GM19397 (cell line): ENCODE measurements around the gene PRDM16.

Experiments used
- ATAC-seq: cut with Tn5 transposase; IDR thresholded peaks from one replicate; pipeline ENCODE4 v1.9.1; 2021; ENCODE audit warnings: mild to moderate bottlenecking, moderate library complexity; ENCODE audit not compliant: unreplicated experiment

PRDM16 gene

GRCh38 chr1:3417934-3418333, 348.9 kb downstream of the PRDM16 start:
- ATAC-seq: no peak

DNA sequence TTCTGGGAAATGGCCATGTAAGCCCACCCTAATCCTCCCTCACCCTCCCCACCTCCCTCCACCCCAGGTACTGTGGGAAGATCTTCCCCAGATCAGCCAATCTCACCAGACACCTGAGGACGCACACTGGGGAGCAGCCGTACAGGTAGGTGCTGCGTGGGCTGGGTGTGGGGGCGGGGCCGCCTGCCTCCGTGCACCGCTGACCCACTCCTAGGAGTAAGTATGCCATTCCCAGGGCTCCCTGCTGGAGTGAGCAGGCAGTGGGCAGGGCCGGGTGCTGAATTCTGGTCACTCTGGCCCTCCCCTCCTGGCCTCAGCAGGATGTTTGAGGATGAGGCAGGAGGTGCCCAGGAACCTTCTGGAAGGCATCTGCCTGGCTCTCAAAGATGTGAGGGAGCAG, 349.6 kb downstream of the PRDM16 start:
- no peak for ATAC-seq

- no peak for ATAC-seq
These were observed 350.6 kb downstream of the PRDM16 start for GRCh38 chr1:3419415-3420204.

DNA sequence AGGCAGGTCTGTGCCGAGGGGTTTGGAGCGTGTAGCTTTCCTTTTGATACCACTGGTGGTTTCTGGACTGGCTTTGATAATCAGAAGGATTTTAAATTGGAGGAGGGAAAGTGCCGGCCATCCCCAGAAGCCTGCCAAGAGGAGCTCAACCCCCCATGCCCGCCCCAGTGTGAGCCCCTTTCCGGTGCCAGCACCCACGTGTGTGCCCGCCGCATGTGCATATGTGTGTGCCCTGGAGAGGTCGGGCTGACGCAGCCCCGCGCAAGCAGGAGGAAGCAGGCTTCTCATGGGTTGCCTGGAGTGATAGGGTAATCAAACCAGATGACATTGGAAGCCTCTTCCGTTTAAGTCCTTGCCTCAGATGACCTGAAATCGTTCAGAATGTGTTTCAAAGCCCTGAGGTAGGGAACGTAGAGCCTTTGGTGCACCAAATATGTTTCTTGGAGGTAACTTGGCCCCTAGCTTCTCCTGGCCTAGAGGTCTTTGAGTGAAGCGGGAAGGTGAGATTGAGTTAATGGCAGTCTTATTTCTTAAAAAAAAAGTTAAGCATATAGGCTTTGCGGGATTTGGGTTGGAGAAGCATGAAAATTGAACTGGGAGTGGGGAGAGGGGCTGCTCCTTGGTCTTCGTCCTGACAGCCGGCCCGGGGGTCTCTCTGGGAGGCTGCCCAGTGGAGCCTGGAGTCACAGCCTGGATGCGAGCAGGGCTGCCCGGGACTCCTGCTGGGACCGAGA, 351.4 kb downstream of the PRDM16 start:
- no peak for ATAC-seq

DNA sequence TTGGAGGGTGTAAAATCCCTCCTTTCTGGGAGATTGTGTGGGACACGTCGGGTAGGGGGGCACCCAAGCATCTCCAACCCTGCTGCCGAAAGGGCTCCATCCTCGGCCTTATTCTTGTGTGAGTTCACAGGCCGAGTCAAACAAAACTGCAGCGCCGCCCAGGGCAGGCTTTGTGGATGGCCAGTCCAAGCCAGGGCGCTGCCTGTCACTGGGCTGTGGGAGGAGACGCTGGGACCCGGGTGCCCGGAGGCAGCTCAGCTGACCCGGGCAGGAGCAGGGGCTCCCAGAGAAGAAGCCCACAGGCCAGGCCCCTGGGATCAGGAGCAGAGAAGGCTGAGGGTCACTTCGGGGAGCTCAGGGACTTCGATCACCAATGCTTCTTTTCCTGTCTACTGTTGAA, 353.6 kb downstream of the PRDM16 start:
- no peak for ATAC-seq

DNA sequence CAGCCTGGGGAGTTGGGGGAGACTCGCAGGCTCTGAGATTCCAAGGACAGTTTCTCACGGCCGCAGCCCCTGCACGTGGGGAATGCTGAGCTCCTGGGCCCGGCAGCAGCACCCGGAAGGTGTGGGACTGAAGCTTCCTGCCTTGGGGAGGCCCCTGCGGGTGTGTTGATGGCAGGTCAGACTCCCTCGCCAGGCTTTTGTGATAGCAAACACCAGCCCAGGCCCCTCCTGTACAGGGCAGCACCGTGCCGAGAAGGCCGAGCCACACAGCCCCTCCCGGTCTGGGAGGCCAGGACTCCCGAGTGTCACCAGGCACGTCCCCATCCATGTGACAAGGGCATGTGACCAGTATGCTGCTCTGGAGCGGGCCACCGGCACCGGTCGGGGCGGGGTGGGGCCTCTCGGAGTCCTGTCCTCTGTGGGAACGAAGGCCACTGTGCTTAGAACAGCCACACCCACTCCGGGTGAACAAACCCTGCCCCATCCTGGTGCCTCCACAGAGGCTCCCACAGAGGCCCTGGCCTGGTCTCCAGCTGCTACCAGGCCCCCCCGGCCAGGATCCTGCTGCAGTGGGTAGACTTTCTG, 354.3 kb downstream of the PRDM16 start:
- ATAC-seq: no peak

DNA sequence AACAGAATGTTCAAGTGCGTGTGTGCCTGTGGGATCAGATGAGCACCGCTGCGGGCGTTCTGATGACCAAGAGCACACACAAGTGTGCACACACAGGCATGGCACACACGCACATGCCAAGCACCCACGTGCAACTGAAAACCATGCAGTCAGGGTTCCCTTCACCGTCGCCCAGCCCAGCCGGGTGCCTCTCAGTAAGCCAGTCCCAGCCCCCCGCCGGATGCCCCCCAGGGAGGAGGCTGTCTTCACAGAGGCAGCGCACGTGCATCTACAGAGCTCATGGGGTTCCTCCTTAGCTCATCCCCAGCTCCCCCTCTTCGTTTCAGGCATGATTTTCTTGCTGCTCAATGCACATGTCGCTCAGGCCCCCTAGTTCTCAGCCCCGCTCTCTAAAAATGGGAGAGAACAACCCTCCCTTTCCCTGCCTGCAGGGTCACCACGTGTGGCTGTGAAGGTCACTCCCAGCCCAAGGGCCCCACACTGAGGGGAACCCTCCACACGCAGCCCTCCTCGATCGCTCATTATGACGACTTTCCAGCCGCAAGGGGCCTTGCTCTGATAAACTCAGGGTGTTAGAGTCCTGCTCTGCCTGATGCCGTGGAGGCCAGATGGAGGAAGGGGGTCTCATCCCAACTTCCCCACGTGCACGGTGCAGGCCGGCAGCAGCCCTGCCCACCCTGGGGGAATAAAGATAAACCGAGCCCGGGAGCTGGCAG, 355.1 kb downstream of the PRDM16 start:
- ATAC-seq: no peak

DNA sequence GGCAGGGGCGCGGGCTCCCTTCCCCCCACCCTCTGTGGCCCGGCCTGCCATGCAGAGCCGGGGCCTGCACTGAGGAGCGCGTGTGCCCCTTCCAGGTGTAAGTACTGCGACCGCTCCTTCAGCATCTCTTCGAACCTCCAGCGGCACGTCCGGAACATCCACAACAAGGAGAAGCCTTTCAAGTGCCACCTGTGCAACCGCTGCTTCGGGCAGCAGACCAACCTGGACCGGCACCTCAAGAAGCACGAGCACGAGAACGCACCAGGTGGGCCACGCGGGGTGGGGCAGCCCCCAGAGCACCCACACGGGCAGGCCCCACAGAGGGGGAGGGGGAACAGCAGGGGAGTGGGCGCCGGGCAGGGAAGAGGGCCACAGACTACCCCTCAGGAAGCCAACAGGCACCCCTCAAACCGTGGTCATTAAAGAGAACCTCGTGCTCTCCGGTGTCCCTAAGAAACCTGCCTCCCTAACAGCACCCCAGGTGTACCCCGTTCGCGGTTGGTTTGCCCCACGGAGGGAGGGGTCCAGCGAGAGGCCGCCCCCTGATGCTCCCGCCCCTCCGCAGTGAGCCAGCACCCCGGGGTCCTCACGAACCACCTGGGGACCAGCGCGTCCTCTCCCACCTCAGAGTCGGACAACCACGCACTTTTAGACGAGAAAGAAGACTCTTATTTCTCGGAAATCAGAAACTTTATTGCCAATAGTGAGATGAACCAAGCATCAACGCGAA, 356.6 kb downstream of the PRDM16 start:
- ATAC-seq: no peak

DNA sequence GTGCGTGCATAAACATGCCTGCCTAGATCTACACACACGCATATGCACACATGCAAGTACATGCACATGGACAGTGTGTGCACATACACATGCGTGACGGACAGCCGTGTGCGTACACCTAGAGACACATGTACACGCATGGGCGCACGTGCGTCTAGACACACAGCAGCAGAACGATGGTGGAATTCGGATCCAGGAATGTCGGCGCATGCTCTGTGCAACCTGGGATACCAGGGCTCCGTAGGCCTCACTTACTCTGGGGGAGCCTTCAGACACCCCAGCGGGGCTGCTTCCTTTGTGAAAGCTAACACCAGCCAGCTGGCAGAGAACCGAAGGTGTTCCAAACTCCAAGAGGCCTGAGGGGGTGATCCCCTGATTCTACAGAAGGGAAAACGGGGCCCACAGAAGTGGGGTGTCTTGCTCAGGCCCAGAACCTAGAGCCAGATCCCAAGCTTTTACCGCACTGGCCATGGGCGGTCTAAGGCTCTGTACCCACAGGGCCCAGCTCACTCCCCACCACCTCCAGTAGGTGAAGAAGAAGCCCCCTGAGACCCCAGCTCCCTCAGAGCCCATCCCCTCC, 358.0 kb downstream of the PRDM16 start:
- no peak for ATAC-seq

- no peak for ATAC-seq
These were observed 359.0 kb downstream of the PRDM16 start for GRCh38 chr1:3427711-3428704.

GRCh38 chr1:3428899-3429298, 359.9 kb downstream of the PRDM16 start:
- no peak for ATAC-seq

DNA sequence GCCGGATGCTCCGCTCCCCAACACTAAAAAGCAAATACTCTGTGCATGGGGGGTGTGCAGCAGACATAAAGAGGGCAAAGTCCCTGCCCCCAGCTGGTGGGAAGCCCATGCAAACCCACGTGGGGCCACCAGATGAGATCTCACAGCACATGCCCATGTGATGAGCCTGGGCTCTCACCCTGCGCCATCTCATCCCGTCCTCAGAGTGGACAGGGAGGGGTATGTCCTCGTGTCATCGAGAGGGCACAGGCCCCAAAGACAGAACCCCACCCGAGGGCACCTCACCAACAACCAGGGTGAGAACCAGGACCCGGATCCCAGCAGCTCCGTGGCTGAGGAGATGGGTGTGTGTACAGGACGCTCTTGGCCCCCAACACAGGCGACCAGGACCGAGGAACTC, 360.3 kb downstream of the PRDM16 start:
- no peak for ATAC-seq

- ATAC-seq: no peak
These were observed 360.8 kb downstream of the PRDM16 start for GRCh38 chr1:3429766-3430165.

GRCh38 chr1:3430406-3430805, 361.4 kb downstream of the PRDM16 start:
- no peak for ATAC-seq

DNA sequence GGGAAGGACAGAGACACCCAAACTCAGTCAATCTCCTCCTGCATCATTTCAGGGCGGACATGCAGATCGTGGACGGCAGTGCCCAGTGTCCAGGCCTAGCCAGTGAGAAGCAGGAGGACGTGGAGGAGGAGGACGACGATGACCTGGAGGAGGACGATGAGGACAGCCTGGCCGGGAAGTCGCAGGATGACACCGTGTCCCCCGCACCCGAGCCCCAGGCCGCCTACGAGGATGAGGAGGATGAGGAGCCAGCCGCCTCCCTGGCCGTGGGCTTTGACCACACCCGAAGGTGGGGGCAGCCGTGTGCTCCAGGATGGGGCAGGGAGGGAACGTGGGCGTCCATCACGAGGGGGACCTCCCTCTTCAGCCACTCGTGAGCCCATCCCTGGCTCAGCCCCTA, 361.8 kb downstream of the PRDM16 start:
- no peak for ATAC-seq

- no peak for ATAC-seq
These were observed 362.3 kb downstream of the PRDM16 start for GRCh38 chr1:3431266-3431665.

GRCh38 chr1:3431686-3432085, 362.7 kb downstream of the PRDM16 start:
- ATAC-seq: no peak

- ATAC-seq: no peak
These were observed 363.3 kb downstream of the PRDM16 start for GRCh38 chr1:3432306-3432705.

DNA sequence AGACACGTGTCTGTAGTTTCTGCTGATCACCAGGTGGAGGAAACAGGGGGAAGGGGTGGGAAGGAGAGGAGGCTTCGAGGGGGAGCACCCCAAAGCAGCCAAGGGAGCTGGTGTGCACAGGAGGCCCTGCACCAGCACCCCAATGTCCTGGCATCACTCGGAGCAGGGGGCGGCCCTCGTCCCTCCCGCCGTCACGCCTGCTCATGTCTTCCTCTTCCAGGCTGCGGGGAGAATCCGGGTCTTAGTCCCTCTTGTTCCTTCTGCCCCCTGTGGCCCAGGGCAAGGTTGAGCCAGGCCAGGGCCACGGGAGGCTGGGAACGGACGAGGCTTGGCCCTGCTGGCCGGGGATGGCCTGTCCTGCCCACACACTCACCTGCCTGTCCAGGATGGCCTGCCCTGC, 364.1 kb downstream of the PRDM16 start:
- no peak for ATAC-seq
